H9 (cell line): ENCODE data around the gene NEURL3. TPM values are rescaled to one million over a fixed set of nuclear protein-coding genes. Genes with fewer than 3 reads are reported as not detected.

Experiments
- DNase-seq: peaks from one replicate; pipeline ENCODE4 v3.0.0-alpha.2; 2017
- H2AFZ ChIP-seq: one replicate; pipeline ENCODE4 v1.6.1; 2013; ENCODE audit warnings: mild to moderate bottlenecking, low read length, control low read depth, moderate library complexity
- H2AK5ac ChIP-seq: 2 replicates; pipeline ENCODE4 v1.6.1; 2013; ENCODE audit warnings: low read length, control low read depth, mixed read lengths; ENCODE audit not compliant: insufficient read length
- H2BK120ac ChIP-seq: one replicate; pipeline ENCODE4 v1.6.1; 2013; ENCODE audit warnings: low read depth, mild to moderate bottlenecking, low read length, control low read depth, inconsistent platforms; ENCODE audit not compliant: poor library complexity, severe bottlenecking
- H2BK12ac ChIP-seq: 2 replicates; pipeline ENCODE4 v1.6.1; 2013; ENCODE audit warnings: low read length, control low read depth, mixed read lengths, low read depth; ENCODE audit not compliant: insufficient read length
- H2BK15ac ChIP-seq: 2 replicates; pipeline ENCODE4 v1.6.1; 2013; ENCODE audit warnings: low read depth, low read length, control low read depth
- H2BK20ac ChIP-seq: one replicate; pipeline ENCODE4 v1.6.1; 2013; ENCODE audit warnings: low read depth, mild to moderate bottlenecking, low read length, control low read depth, inconsistent platforms; ENCODE audit not compliant: poor library complexity, severe bottlenecking
- H2BK5ac ChIP-seq: 2 replicates; pipeline ENCODE4 v1.6.1; 2013; ENCODE audit warnings: low read length, control low read depth, mixed read lengths; ENCODE audit not compliant: insufficient read length
- H3K14ac ChIP-seq: 2 replicates; pipeline ENCODE4 v1.6.1; 2013; ENCODE audit warnings: low read length, control low read depth; ENCODE audit not compliant: insufficient read depth
- H3K18ac ChIP-seq: 2 replicates; pipeline ENCODE4 v1.6.1; 2013; ENCODE audit warnings: low read depth, mild to moderate bottlenecking, mixed read lengths, low read length, control low read depth; ENCODE audit not compliant: insufficient read length
- H3K23ac ChIP-seq: 2 replicates; pipeline ENCODE4 v1.6.1; 2013; ENCODE audit warnings: low read length, control low read depth, mixed read lengths, low read depth; ENCODE audit not compliant: insufficient read length
- H3K23me2 ChIP-seq: 2 replicates; pipeline ENCODE4 v1.6.1; 2013; ENCODE audit warnings: low read depth, mild to moderate bottlenecking, mixed read lengths, low read length, control low read depth; ENCODE audit not compliant: insufficient read length, poor library complexity, severe bottlenecking
- H3K27ac ChIP-seq: 2 replicates; pipeline ENCODE4 v1.5.1; 2013; ENCODE audit warnings: low read length, control low read depth, mixed read lengths, low read depth; ENCODE audit not compliant: insufficient read length
- H3K27me3 ChIP-seq: 2 replicates; pipeline ENCODE4 v1.6.1; 2013; ENCODE audit warnings: low read length, control low read depth, inconsistent platforms; ENCODE audit not compliant: insufficient read depth
- H3K4ac ChIP-seq: 2 replicates; pipeline ENCODE4 v1.6.1; 2013; ENCODE audit warnings: low read depth, mild to moderate bottlenecking, control low read depth, inconsistent platforms, low read length, moderate library complexity
- H3K4me1 ChIP-seq: 2 replicates; pipeline ENCODE4 v1.6.1; 2013; ENCODE audit warnings: low read length, control low read depth, inconsistent platforms; ENCODE audit not compliant: insufficient read depth
- H3K4me2 ChIP-seq: 2 replicates; pipeline ENCODE4 v1.6.1; 2013; ENCODE audit warnings: low read length, control low read depth, mixed read lengths; ENCODE audit not compliant: insufficient read length, insufficient read depth
- H3K56ac ChIP-seq: 2 replicates; pipeline ENCODE4 v1.6.1; 2013; ENCODE audit warnings: low read depth, mild to moderate bottlenecking, mixed read lengths, low read length, control low read depth; ENCODE audit not compliant: insufficient read length
- H3K79me1 ChIP-seq: 2 replicates; pipeline ENCODE4 v1.6.1; 2013; ENCODE audit warnings: low read depth, mild to moderate bottlenecking, moderate library complexity, low read length, control low read depth, inconsistent platforms; ENCODE audit not compliant: insufficient read depth, poor library complexity, severe bottlenecking
- H3K79me2 ChIP-seq: 2 replicates; pipeline ENCODE4 v1.6.1; 2013; ENCODE audit warnings: low read length, control low read depth, inconsistent platforms; ENCODE audit not compliant: insufficient read depth
- H3K9ac ChIP-seq: 2 replicates; pipeline ENCODE4 v1.6.1; 2013; ENCODE audit warnings: low read length, control low read depth, mixed read lengths; ENCODE audit not compliant: insufficient read length; ENCODE audit errors: extremely low read depth
- H3K9me3 ChIP-seq: one replicate; pipeline ENCODE4 v1.6.1; 2013; ENCODE audit warnings: low read depth, low read length, inconsistent platforms; ENCODE audit not compliant: control insufficient read depth
- H3T11ph ChIP-seq: one replicate; pipeline ENCODE4 v1.6.1; 2013; ENCODE audit warnings: mild to moderate bottlenecking, low read length, control low read depth, inconsistent platforms
- H4K20me1 ChIP-seq: one replicate; pipeline ENCODE4 v1.6.1; 2013; ENCODE audit not compliant: control insufficient read depth, insufficient read length, insufficient read depth
- H4K5ac ChIP-seq: 2 replicates; pipeline ENCODE4 v1.6.1; 2013; ENCODE audit warnings: low read depth, mild to moderate bottlenecking, mixed read lengths, low read length, control low read depth; ENCODE audit not compliant: insufficient read length
- H4K8ac ChIP-seq: replicated peaks from 2 replicates; pipeline ENCODE4 v1.6.1; 2013; ENCODE audit warnings: low read length, control low read depth, mixed read lengths, low read depth; ENCODE audit not compliant: insufficient read length
- H4K91ac ChIP-seq: 2 replicates; pipeline ENCODE4 v1.6.1; 2013; ENCODE audit warnings: low read depth, mild to moderate bottlenecking, moderate library complexity, mixed read lengths, low read length, control low read depth; ENCODE audit not compliant: insufficient read length
- H3K27ac Mint-ChIP-seq, 3 experiments: 2 replicates in 2 of 3; 3 replicates in 1 of 3; pipeline ENCODE4 v1.8.0; 2020 to 2021; ENCODE audit warnings: mixed read lengths in 3 of 3, mild to moderate bottlenecking in 1 of 3, moderate library complexity in 1 of 3
- H3K27me3 Mint-ChIP-seq: 2 replicates; pipeline ENCODE4 v1.8.0; 2021; ENCODE audit warnings: low read depth, mild to moderate bottlenecking, moderate library complexity, mixed read lengths
- H3K36me3 Mint-ChIP-seq, 3 experiments: 2 replicates in 2 of 3; 3 replicates in 1 of 3; pipeline ENCODE4 v1.8.0; 2020 to 2021; ENCODE audit warnings: low read depth in 3 of 3, mixed read lengths in 3 of 3; ENCODE audit not compliant: insufficient read depth in 1 of 3
- H3K4me1 Mint-ChIP-seq, 2 experiments: 2 replicates each; pipeline ENCODE4 v1.8.0; 2020; ENCODE audit warnings: mixed read lengths in 2 of 2
- H3K4me3 Mint-ChIP-seq, 2 experiments: 2 replicates in 1 of 2; 3 replicates in 1 of 2; pipeline ENCODE4 v1.8.0; 2020 to 2021; ENCODE audit warnings: mild to moderate bottlenecking in 2 of 2, mixed read lengths in 2 of 2, moderate library complexity in 1 of 2
- H3K9me3 Mint-ChIP-seq, 2 experiments: 2 replicates in 1 of 2; 3 replicates in 1 of 2; pipeline ENCODE4 v1.8.0; 2020; ENCODE audit warnings: mild to moderate bottlenecking in 2 of 2, mixed read lengths in 2 of 2, moderate library complexity in 1 of 2
- CTCF ChIP-seq: fragments of 200-600 bp; sonication (generic); conservative IDR thresholded peaks from 3 replicates; pipeline ENCODE4 v1.8.0; 2021; ENCODE audit warnings: antibody characterized with exemption, mild to moderate bottlenecking
- WGBS: extraction: QIAGEN DNeasy Blood & Tissue Kit; methylation state at CpG from one replicate; pipeline ENCODE4 v1.1.7; 2013; ENCODE audit warnings: missing lambda C conversion rate, low lambda C conversion rate, mixed read lengths; ENCODE audit not compliant: insufficient read length; ENCODE audit errors: extremely low coverage; 5-methylcytosine and 5-hydroxymethylcytosine counted together
- total RNA-seq: library from RNA; stranded (reverse); gene quantifications from 2 replicates; pipeline ENCODE4 v1.2.1, GENCODE V29; 2021

NEURL3 gene
- total RNA-seq, 1 experiment from 2014 or later: not detected

DNA sequence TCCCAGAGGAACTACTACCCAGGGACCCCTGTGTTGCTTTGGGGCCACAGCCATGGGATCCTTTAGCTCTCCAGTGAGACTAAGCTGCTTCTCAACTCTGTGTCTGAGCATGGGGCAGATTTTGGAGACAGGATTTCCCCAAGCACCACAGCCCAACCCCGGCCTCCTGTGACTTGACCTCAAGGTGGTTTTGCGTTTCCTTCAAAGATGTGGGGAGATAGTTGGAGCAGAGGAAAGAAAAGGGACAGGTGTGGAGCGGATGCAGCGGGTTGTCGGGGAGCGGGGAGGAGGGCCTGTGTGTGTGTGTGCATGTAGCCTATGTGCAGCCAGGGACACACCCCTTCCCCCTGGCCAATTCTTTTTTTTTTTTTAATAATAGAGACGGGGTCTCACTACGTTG, 41.6 kb upstream of the NEURL3 start:
- H4K5ac ChIP-seq: no peak overlapping the region
- H3T11ph ChIP-seq: no peak overlapping the region
- H2AFZ ChIP-seq: no peak overlapping the region
- H3K56ac ChIP-seq: no peak overlapping the region
- DNase-seq: no peak
- H3K9me3 Mint-ChIP-seq: peaks cover 4 to 5% of the 10 kb centered on the region in 2 experiments; a peak in 3 of 5 replicates
- no peak overlapping the region for H2BK5ac ChIP-seq
- H4K8ac ChIP-seq: no peak overlapping the region
- H3K23ac ChIP-seq: no peak overlapping the region
- H3K23me2 ChIP-seq: no peaks in the 10 kb centered on the region
- no peak overlapping the region for H2BK120ac ChIP-seq
- peaks cover 25% of the 10 kb centered on the region for H3K27me3 Mint-ChIP-seq
- H3K18ac ChIP-seq: no peak overlapping the region
- H3K4me3 Mint-ChIP-seq: no peak overlapping the region
- no peaks in the 10 kb centered on the region for H3K79me1 ChIP-seq
- peaks cover 11 to 20% of the 10 kb centered on the region in 2 experiments for H3K4me1 Mint-ChIP-seq
- H3K9ac ChIP-seq: no peak overlapping the region
- peaks cover 4 to 10% (median 5%) of the 10 kb centered on the region in 3 experiments for H3K36me3 Mint-ChIP-seq
- H2BK20ac ChIP-seq: no peak overlapping the region
- H4K20me1 ChIP-seq: no peaks in the 10 kb centered on the region
- H3K79me2 ChIP-seq: no peaks in the 10 kb centered on the region
- WGBS: no CpG with 5 or more reads among the region's 8 CpGs
- no peak overlapping the region for H3K27ac ChIP-seq
- no peak overlapping the region for H4K91ac ChIP-seq
- no peak overlapping the region for H2AK5ac ChIP-seq
- H3K9me3 ChIP-seq: no peaks in the 10 kb centered on the region
- no peak overlapping the region for H2BK15ac ChIP-seq
- H3K4me1 ChIP-seq: no peaks in the 10 kb centered on the region
- no peak overlapping the region for H3K27ac Mint-ChIP-seq
- TF ChIP-seq CTCF: no peak
- no peak overlapping the region for H3K4ac ChIP-seq
- no peak overlapping the region for H2BK12ac ChIP-seq
- peak overlapping the region; percentile 48 for H3K4me2 ChIP-seq
- H3K27me3 ChIP-seq: no peaks in the 10 kb centered on the region
- no peak overlapping the region for H3K14ac ChIP-seq
